WTC11 (cell line): Measurements from ENCODE around the gene IRF1. TPM values are rescaled to one million over a fixed set of nuclear protein-coding genes. Genes with fewer than 3 reads are reported as not detected.
A peak's percentile ranks its signal among the peaks of the same experiment; 100 is the strongest.

Experiments used
- ATAC-seq: fragments of 200-7000 bp; cut with Tn5 transposase; 2 replicates; pipeline ENCODE4 v1.10.0; 2021; ENCODE audit warnings: mild to moderate bottlenecking, moderate library complexity
- CTCF ChIA-PET: fragments of 300-600 bp; sonication (Branson Sonifier 250); formaldehyde crosslinking; loops from one replicate; lab custom pipeline; 2021; ENCODE audit warnings: antibody characterized with exemption; lab: Charles Lee
- POLR2A ChIA-PET: fragments of 350-600 bp; sonication (Branson Sonifier 250); formaldehyde crosslinking; loops from one replicate; lab custom pipeline; 2021; ENCODE audit warnings: antibody characterized with exemption; lab: Charles Lee
- DNase-seq: peaks from one replicate; pipeline ENCODE4 v3.0.0; 2021; ENCODE audit warnings: low spot score
- H3K27ac Mint-ChIP-seq: 2 replicates; pipeline ENCODE4 v1.8.0; 2021; ENCODE audit warnings: mixed read lengths
- H3K27me3 Mint-ChIP-seq: 2 replicates; pipeline ENCODE4 v1.8.0; 2021; ENCODE audit warnings: low read depth, mild to moderate bottlenecking, moderate library complexity, mixed read lengths
- H3K36me3 Mint-ChIP-seq: 2 replicates; pipeline ENCODE4 v1.8.0; 2021; ENCODE audit warnings: mixed read lengths
- H3K4me1 Mint-ChIP-seq: 2 replicates; pipeline ENCODE4 v1.8.0; 2022; ENCODE audit warnings: mixed read lengths
- H3K4me3 Mint-ChIP-seq: 2 replicates; pipeline ENCODE4 v1.8.0; 2021; ENCODE audit warnings: mild to moderate bottlenecking, moderate library complexity, mixed read lengths
- H3K9me3 Mint-ChIP-seq: 2 replicates; pipeline ENCODE4 v1.8.0; 2021; ENCODE audit warnings: mixed read lengths
- ARID4B ChIP-seq: sonication (generic); formaldehyde crosslinking; IDR thresholded peaks from 2 replicates; pipeline ENCODE4 v1.8.0; 2023; ENCODE audit warnings: missing genetic modification reagents, mild to moderate bottlenecking, borderline replicate concordance
- ATF6 ChIP-seq: sonication (generic); formaldehyde crosslinking; IDR thresholded peaks from 2 replicates; pipeline ENCODE4 v1.8.1; 2023; ENCODE audit warnings: mild to moderate bottlenecking, missing genetic modification reagents
- CDX4 ChIP-seq: fragments of 250-450 bp; sonication (Bioruptor Pico); IDR thresholded peaks from 2 replicates; pipeline ENCODE4 v1.9.0; 2021; ENCODE audit warnings: moderate library complexity, mild to moderate bottlenecking, inconsistent platforms, borderline replicate concordance
- ELF4 ChIP-seq: sonication (generic); formaldehyde crosslinking; IDR thresholded peaks from 2 replicates; pipeline ENCODE4 v1.8.1; 2022; ENCODE audit warnings: low read depth, mild to moderate bottlenecking, moderate library complexity, missing genetic modification reagents
- ETV6 ChIP-seq: sonication (generic); formaldehyde crosslinking; IDR thresholded peaks from 2 replicates; pipeline ENCODE4 v1.8.1; 2022; ENCODE audit warnings: mild to moderate bottlenecking, missing genetic modification reagents
- IRF2 ChIP-seq: sonication (generic); formaldehyde crosslinking; IDR thresholded peaks from 2 replicates; pipeline ENCODE4 v1.8.0; 2022; ENCODE audit warnings: low read depth, missing genetic modification reagents, borderline replicate concordance
- KAT7 ChIP-seq: sonication (generic); formaldehyde crosslinking; IDR thresholded peaks from 2 replicates; pipeline ENCODE4 v1.8.1; 2023; ENCODE audit warnings: missing genetic modification reagents, mild to moderate bottlenecking, borderline replicate concordance
- MAX ChIP-seq: sonication (generic); formaldehyde crosslinking; IDR thresholded peaks from 2 replicates; pipeline ENCODE4 v1.8.0; 2022; ENCODE audit warnings: mild to moderate bottlenecking, missing genetic modification reagents
- MLX ChIP-seq: sonication (generic); formaldehyde crosslinking; IDR thresholded peaks from 2 replicates; pipeline ENCODE4 v1.8.1; 2023; ENCODE audit warnings: mild to moderate bottlenecking, missing genetic modification reagents, moderate library complexity
- NFATC4 ChIP-seq: fragments of 250-450 bp; sonication (Bioruptor Pico); IDR thresholded peaks from 2 replicates; pipeline ENCODE4 v1.9.0; 2021; ENCODE audit warnings: mild to moderate bottlenecking
- OVOL2 ChIP-seq: fragments of 250-450 bp; sonication (Bioruptor Pico); IDR thresholded peaks from 2 replicates; pipeline ENCODE4 v1.9.0; 2021; ENCODE audit warnings: mild to moderate bottlenecking, borderline replicate concordance
- PREB ChIP-seq: sonication (generic); formaldehyde crosslinking; IDR thresholded peaks from 2 replicates; pipeline ENCODE4 v1.8.1; 2022; ENCODE audit warnings: mild to moderate bottlenecking, missing genetic modification reagents, moderate library complexity, borderline replicate concordance
- RELA ChIP-seq: sonication (generic); formaldehyde crosslinking; IDR thresholded peaks from 2 replicates; pipeline ENCODE4 v1.8.1; 2022; ENCODE audit warnings: missing genetic modification reagents, mild to moderate bottlenecking, borderline replicate concordance
- RORB ChIP-seq: fragments of 250-450 bp; sonication (Bioruptor Pico); IDR thresholded peaks from 2 replicates; pipeline ENCODE4 v1.9.0; 2021; ENCODE audit warnings: mild to moderate bottlenecking
- TCF7 ChIP-seq: sonication (generic); formaldehyde crosslinking; IDR thresholded peaks from 2 replicates; pipeline ENCODE4 v1.8.0; 2022; ENCODE audit warnings: mild to moderate bottlenecking, low read depth, missing genetic modification reagents, moderate library complexity
- TEAD1 ChIP-seq: sonication (generic); formaldehyde crosslinking; IDR thresholded peaks from 2 replicates; pipeline ENCODE4 v1.8.0; 2022; ENCODE audit warnings: mild to moderate bottlenecking, missing genetic modification reagents
- ZBTB21 ChIP-seq: sonication (generic); formaldehyde crosslinking; IDR thresholded peaks from 2 replicates; pipeline ENCODE4 v1.8.1; 2023; ENCODE audit warnings: mild to moderate bottlenecking, missing genetic modification reagents, borderline replicate concordance
- ZNF219 ChIP-seq: sonication (generic); formaldehyde crosslinking; IDR thresholded peaks from 2 replicates; pipeline ENCODE4 v1.8.0; 2023; ENCODE audit warnings: missing genetic modification reagents, mild to moderate bottlenecking, borderline replicate concordance
- ZNF232 ChIP-seq: sonication (generic); formaldehyde crosslinking; IDR thresholded peaks from 2 replicates; pipeline ENCODE4 v1.8.0; 2022; ENCODE audit warnings: mild to moderate bottlenecking, missing genetic modification reagents
- total RNA-seq: library from RNA; stranded (reverse); gene quantifications from 3 replicates; pipeline ENCODE4 v1.2.3, GENCODE V29; 2021

The IRF1 gene
- total RNA-seq, 1 experiment from 2014 or later = 8.8 TPM

GRCh38 chr5:132445930-132446329 is 44.6 kb downstream of the IRF1 start:
- Mint-ChIP-seq H3K4me1 (peaks cover 29% of the 10 kb centered on the region), H3K36me3 (peaks cover 6% of the 10 kb centered on the region; the same call in 1 of the 2 replicates), H3K9me3 (peaks cover 10% of the 10 kb centered on the region), H3K27ac (no peak overlapping the region), H3K4me3 (no peak overlapping the region), H3K27me3 (no peaks in the 10 kb centered on the region; the same call in 1 of the 2 replicates)
- ChIA-PET POLR2A (no interaction called here), CTCF (interaction anchor here (0.9 kb wide), 2 partner anchors 13 to 55 kb away, joined by 3 read pairs; no protein-coding TSS in a partner anchor)
- TF ChIP-seq TEAD1 (CRISPR knock-in tag) = no peak
- no peak for TF ChIP-seq IRF2
- TF ChIP-seq PREB (CRISPR knock-in tag) = no peak
- no peak for TF ChIP-seq KAT7 (CRISPR knock-in tag)
- TF ChIP-seq ATF6 = no peak
- no peak for TF ChIP-seq OVOL2 (CRISPR knock-in tag)
- TF ChIP-seq ETV6 (CRISPR knock-in tag) = no peak
- no peak for TF ChIP-seq ZBTB21 (CRISPR knock-in tag)
- no peak for TF ChIP-seq RELA (CRISPR knock-in tag)
- TF ChIP-seq TCF7 (CRISPR knock-in tag) = no peak
- no peak for TF ChIP-seq MAX
- TF ChIP-seq CDX4 (CRISPR knock-in tag) = no peak
- TF ChIP-seq RORB = no peak
- no peak for TF ChIP-seq ZNF219
- TF ChIP-seq MLX (CRISPR knock-in tag) = no peak
- ATAC-seq (no peak), DNase-seq (no peak)

- DNase-seq (no peak), ATAC-seq (peak; percentile 23)
- ChIA-PET CTCF (interaction anchor here (0.9 kb wide), 2 partner anchors 14 to 55 kb away, joined by 3 read pairs; no protein-coding TSS in a partner anchor), POLR2A (no interaction called here)
- Mint-ChIP-seq H3K4me3 (no peak overlapping the region), H3K36me3 (peaks cover 6% of the 10 kb centered on the region; the same call in 1 of the 2 replicates), H3K27me3 (no peaks in the 10 kb centered on the region; the same call in 1 of the 2 replicates), H3K4me1 (peaks cover 26% of the 10 kb centered on the region), H3K27ac (no peak overlapping the region), H3K9me3 (peaks cover 10% of the 10 kb centered on the region)
- TF ChIP-seq ARID4B (CRISPR knock-in tag) (no peak), ZNF232 (CRISPR knock-in tag) (no peak), PREB (CRISPR knock-in tag) (no peak), NFATC4 (CRISPR knock-in tag) (no peak), ELF4 (CRISPR knock-in tag) (no peak)
Measured at GRCh38 chr5:132445640-132445923, 45.0 kb downstream of the IRF1 start.
